ENCODE data around the gene ZNF785. TPM values are rescaled to one million over a fixed set of nuclear protein-coding genes. Genes with fewer than 3 reads are reported as not detected.

Gene ZNF785
- total and polyA plus RNA-seq, 7 experiments from 2014 or later: 2.6 to 37.1 (median 15.6) TPM

GRCh38 chr16:30569281-30569680 is 16.2 kb downstream of the ZNF785 start:
- H3K4me1 Mint-ChIP-seq: peaks cover 20 to 64% (median 44%) of the 10 kb centered on the region in 7 donors
- POLR2A ChIA-PET: interaction anchor here (0.6 to 3.2 kb wide), 6 partner anchors 11 to 139 kb away, joined by 4 to 18 read pairs (median 12); partner anchors contain the start of genes DCTPP1, FBRS, ZNF747 and ZNF764
- Histone ChIP-seq H3K9me3 (ENCODE audit: control insufficient read depth in 2 of 3, low read length in 3 of 3) (no peaks in the 10 kb centered on the region), H3K27me3 (ENCODE audit: control insufficient read depth in 2 of 2, insufficient read depth in 2 of 2, low read length in 2 of 2) (no peaks in the 10 kb centered on the region), H3K4me1 (ENCODE audit: control insufficient read depth in 2 of 2, insufficient read depth in 2 of 2, low read length in 2 of 2) (peaks cover 36 to 38% of the 10 kb centered on the region in 2 donors), H3K27ac (ENCODE audit: low read depth, low read length) (peak overlapping the region; percentile 85), H3K4me3 (ENCODE audit: low read length) (no peak overlapping the region), H3K36me3 (ENCODE audit: control insufficient read depth in 2 of 3, insufficient read depth in 3 of 3, low read length in 3 of 3) (no peaks in the 10 kb centered on the region)
- no peak for DNase-seq
- peak overlapping the region; percentile 51 to 100 (median 98) for H3K27ac Mint-ChIP-seq
- peak overlapping the region in 8 of 10 donors; percentile 11 to 84 (median 33) for H3K4me3 Mint-ChIP-seq
- no peak for ATAC-seq
- CTCF ChIA-PET: no interaction called here
- H3K9me3 Mint-ChIP-seq: peaks cover 0 to 2% (median 0%) of the 10 kb centered on the region in 11 donors
- intact Hi-C loops (cut with micrococcal nuclease): no loop called here
- H3K36me3 Mint-ChIP-seq: peaks cover 0 to 4% (median 0%) of the 10 kb centered on the region in 5 donors
- H3K27me3 Mint-ChIP-seq: no peaks in the 10 kb centered on the region

GRCh38 chr16:30567991-30568638 is 17.4 kb downstream of the ZNF785 start:
- peak overlapping the region; percentile 9 for H3K4me3 ChIP-seq (ENCODE audit: low read length)
- H3K36me3 ChIP-seq (ENCODE audit: control insufficient read depth in 2 of 3, insufficient read depth in 3 of 3, low read length in 3 of 3): no peaks in the 10 kb centered on the region
- no peaks in the 10 kb centered on the region for H3K27me3 Mint-ChIP-seq
- H3K27ac ChIP-seq (ENCODE audit: low read depth, low read length): peak overlapping the region; percentile 85
- DNase-seq (peak in 8 of 9 donors; percentile 48 to 85 (median 78)), ATAC-seq (peak; percentile 59)
- no peaks in the 10 kb centered on the region for H3K27me3 ChIP-seq (ENCODE audit: control insufficient read depth in 2 of 2, insufficient read depth in 2 of 2, low read length in 2 of 2)
- peaks cover 20 to 59% (median 40%) of the 10 kb centered on the region in 7 donors for H3K4me1 Mint-ChIP-seq
- peaks cover 36 to 38% of the 10 kb centered on the region in 2 donors for H3K4me1 ChIP-seq (ENCODE audit: control insufficient read depth in 2 of 2, insufficient read depth in 2 of 2, low read length in 2 of 2)
- intact Hi-C loops (cut with micrococcal nuclease): loop anchor here in 1 of 2 donors (1.0 kb wide), 1 partner anchor 138 kb away; the partner anchor contains the start of gene DCTPP1
- POLR2A ChIA-PET: interaction anchor here (0.6 to 3.2 kb wide), 18 partner anchors 10 to 539 kb away, joined by 3 to 18 read pairs (median 4); partner anchors contain the start of genes DCTPP1, FBRS, SEPTIN1 and ZNF747
- peaks cover 0 to 4% (median 0%) of the 10 kb centered on the region in 5 donors for H3K36me3 Mint-ChIP-seq
- peak overlapping the region; percentile 71 to 91 (median 84) for H3K4me3 Mint-ChIP-seq
- peak overlapping the region; percentile 97 to 100 (median 99) for H3K27ac Mint-ChIP-seq
- H3K9me3 ChIP-seq (ENCODE audit: control insufficient read depth in 2 of 3, low read length in 3 of 3): no peaks in the 10 kb centered on the region
- H3K9me3 Mint-ChIP-seq: peaks cover 0 to 2% (median 0%) of the 10 kb centered on the region in 11 donors
- CTCF ChIA-PET: interaction anchor here (0.7 to 1.0 kb wide), 2 partner anchors 11 to 100 kb away, joined by 4 to 6 read pairs; no protein-coding TSS in a partner anchor

- H3K4me3 ChIP-seq (ENCODE audit: low read length): peak overlapping the region; percentile 9
- ChIA-PET POLR2A (interaction anchor here (0.6 to 3.2 kb wide), 11 partner anchors 9 to 185 kb away, joined by 3 to 18 read pairs (median 6); partner anchors contain the start of genes DCTPP1, SEPTIN1, ZNF747 and ZNF764), CTCF (interaction anchor here (0.6 to 1.9 kb wide), 2 partner anchors 10 to 162 kb away, joined by 3 to 5 read pairs; no protein-coding TSS in a partner anchor)
- H3K9me3 ChIP-seq (ENCODE audit: control insufficient read depth in 2 of 3, low read length in 3 of 3): no peaks in the 10 kb centered on the region
- H3K4me1 ChIP-seq (ENCODE audit: control insufficient read depth in 2 of 2, insufficient read depth in 2 of 2, low read length in 2 of 2): peaks cover 33 to 37% of the 10 kb centered on the region in 2 donors
- Mint-ChIP-seq H3K4me1 (peaks cover 18 to 57% (median 36%) of the 10 kb centered on the region in 7 donors), H3K27me3 (no peaks in the 10 kb centered on the region), H3K27ac (peak overlapping the region; percentile 97 to 100 (median 99)), H3K4me3 (peak overlapping the region in 9 of 10 donors; percentile 71 to 86 (median 84)), H3K9me3 (peaks cover 0 to 2% (median 0%) of the 10 kb centered on the region in 11 donors), H3K36me3 (peaks cover 0 to 4% (median 0%) of the 10 kb centered on the region in 5 donors)
- H3K27ac ChIP-seq (ENCODE audit: low read depth, low read length): peak overlapping the region; percentile 85
- ATAC-seq (peak; percentile 5), DNase-seq (peak in 3 of 9 donors; percentile 22 to 60 (median 58))
- intact Hi-C loops (cut with micrococcal nuclease): no loop called here
- H3K36me3 ChIP-seq (ENCODE audit: control insufficient read depth in 2 of 3, insufficient read depth in 3 of 3, low read length in 3 of 3): no peaks in the 10 kb centered on the region
- H3K27me3 ChIP-seq (ENCODE audit: control insufficient read depth in 2 of 2, insufficient read depth in 2 of 2, low read length in 2 of 2): no peaks in the 10 kb centered on the region
Observed at GRCh38 chr16:30567160-30567990, 18.1 kb downstream of the ZNF785 start.

DNA sequence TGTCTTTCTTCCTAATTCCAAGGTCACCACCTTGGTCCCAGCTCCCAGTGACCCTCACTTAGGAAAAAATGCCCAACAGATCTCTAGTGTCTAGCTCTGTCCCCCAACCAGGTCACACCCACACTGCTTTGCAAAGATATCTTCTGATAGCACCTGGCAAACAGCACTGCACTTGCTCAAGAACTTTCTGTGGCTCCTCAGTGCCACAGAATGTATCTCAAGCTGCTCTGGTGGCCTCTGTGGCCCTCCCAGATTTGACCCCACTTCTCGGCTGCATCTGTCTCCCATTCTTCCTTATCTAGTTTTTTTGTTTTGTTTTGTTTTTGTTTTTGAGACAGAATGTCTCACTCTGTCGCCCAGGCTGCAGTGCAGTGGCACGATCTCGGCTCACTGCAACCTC is 19.0 kb downstream of the ZNF785 start:
- no peak overlapping the region for H3K4me3 ChIP-seq (ENCODE audit: low read length)
- POLR2A ChIA-PET: interaction anchor here (0.5 to 3.2 kb wide), 7 partner anchors 9 to 184 kb away, joined by 3 to 18 read pairs (median 4); partner anchors contain the start of genes FBRS, SEPTIN1, ZNF747 and ZNF764
- H3K27me3 Mint-ChIP-seq: no peaks in the 10 kb centered on the region
- peaks cover 0 to 1% (median 0%) of the 10 kb centered on the region in 5 donors for H3K36me3 Mint-ChIP-seq
- H3K9me3 ChIP-seq (ENCODE audit: control insufficient read depth in 2 of 3, low read length in 3 of 3): no peaks in the 10 kb centered on the region
- no peaks in the 10 kb centered on the region for H3K27me3 ChIP-seq (ENCODE audit: control insufficient read depth in 2 of 2, insufficient read depth in 2 of 2, low read length in 2 of 2)
- peak overlapping the region; percentile 85 for H3K27ac ChIP-seq (ENCODE audit: low read depth, low read length)
- DNase-seq (no peak), ATAC-seq (no peak)
- H3K27ac Mint-ChIP-seq: peak overlapping the region; percentile 32 to 99 (median 98)
- H3K36me3 ChIP-seq (ENCODE audit: control insufficient read depth in 2 of 3, insufficient read depth in 3 of 3, low read length in 3 of 3): no peaks in the 10 kb centered on the region
- H3K9me3 Mint-ChIP-seq: peaks cover 0 to 2% (median 0%) of the 10 kb centered on the region in 11 donors
- peaks cover 14 to 51% (median 33%) of the 10 kb centered on the region in 7 donors for H3K4me1 Mint-ChIP-seq
- H3K4me3 Mint-ChIP-seq: peak overlapping the region in 1 of 10 donors; percentile 29
- intact Hi-C loops (cut with micrococcal nuclease): no loop called here
- peaks cover 31 to 34% of the 10 kb centered on the region in 2 donors for H3K4me1 ChIP-seq (ENCODE audit: control insufficient read depth in 2 of 2, insufficient read depth in 2 of 2, low read length in 2 of 2)
- CTCF ChIA-PET: interaction anchor here (0.6 to 1.9 kb wide), 2 partner anchors 9 to 102 kb away, joined by 4 to 5 read pairs; no protein-coding TSS in a partner anchor

DNA sequence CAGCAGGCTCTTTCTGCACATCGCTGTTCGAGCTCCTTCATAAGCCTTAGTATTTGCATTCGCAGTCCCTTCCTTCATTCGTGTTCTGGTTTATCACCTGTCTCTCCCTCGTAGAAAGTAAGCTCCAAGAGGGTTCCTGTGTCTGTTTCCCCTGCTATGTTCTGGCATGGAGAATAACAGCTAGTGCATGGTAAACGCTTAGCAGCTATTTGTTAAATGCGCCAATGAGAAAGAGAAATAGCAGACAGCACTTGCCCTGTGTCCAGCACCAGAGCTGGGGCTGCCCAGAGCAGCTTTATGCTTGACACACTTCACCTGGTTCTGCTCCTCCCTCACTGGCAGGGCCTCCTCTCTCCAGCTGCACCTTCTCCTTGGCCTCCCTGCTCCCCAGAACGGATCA is 19.5 kb downstream of the ZNF785 start:
- ATAC-seq (no peak), DNase-seq (no peak)
- H3K27me3 Mint-ChIP-seq: no peaks in the 10 kb centered on the region
- H3K36me3 Mint-ChIP-seq: peaks cover 0 to 1% (median 0%) of the 10 kb centered on the region in 5 donors
- peak overlapping the region in 8 of 9 donors; percentile 9 to 99 (median 80) for H3K27ac Mint-ChIP-seq
- intact Hi-C loops (cut with micrococcal nuclease): no loop called here
- ChIA-PET POLR2A (interaction anchor here (0.5 to 1.8 kb wide), 6 partner anchors 13 to 172 kb away, joined by 3 to 7 read pairs (median 4); partner anchors contain the start of gene FBRS), CTCF (interaction anchor here (0.6 to 1.9 kb wide), 2 partner anchors 9 to 384 kb away, joined by 3 to 5 read pairs; no protein-coding TSS in a partner anchor)
- Histone ChIP-seq H3K9me3 (ENCODE audit: control insufficient read depth in 2 of 3, low read length in 3 of 3) (no peaks in the 10 kb centered on the region), H3K4me1 (ENCODE audit: control insufficient read depth in 2 of 2, insufficient read depth in 2 of 2, low read length in 2 of 2) (peaks cover 32 to 37% of the 10 kb centered on the region in 2 donors), H3K27ac (ENCODE audit: low read depth, low read length) (no peak overlapping the region), H3K36me3 (ENCODE audit: control insufficient read depth in 2 of 3, insufficient read depth in 3 of 3, low read length in 3 of 3) (no peaks in the 10 kb centered on the region), H3K27me3 (ENCODE audit: control insufficient read depth in 2 of 2, insufficient read depth in 2 of 2, low read length in 2 of 2) (no peaks in the 10 kb centered on the region), H3K4me3 (ENCODE audit: low read length) (no peak overlapping the region)
- H3K9me3 Mint-ChIP-seq: peaks cover 0 to 2% (median 0%) of the 10 kb centered on the region in 11 donors
- no peak overlapping the region for H3K4me3 Mint-ChIP-seq
- peaks cover 14 to 53% (median 38%) of the 10 kb centered on the region in 7 donors for H3K4me1 Mint-ChIP-seq
